HCT116 (cell line): ENCODE data around the gene GSK3A. TPM values are rescaled to one million over a fixed set of nuclear protein-coding genes. Genes with fewer than 3 reads are reported as not detected.

Source experiments
- ATAC-seq: fragments of 200-7000 bp; cut with Tn5 transposase; 2 replicates; pipeline ENCODE4 v1.9.1; 2020; ENCODE audit warnings: mild to moderate bottlenecking, moderate library complexity
- BruUV-seq: library from RNA; stranded (reverse); fragments of 400-500 nt; replicated peaks from 2 replicates; lab custom pipeline; 2021; lab: Mats Ljungman, UMichigan
- CTCF ChIA-PET: fragments of 300-600 bp; sonication (Branson Sonifier 250); formaldehyde crosslinking; loops from one replicate; lab custom pipeline; 2021; ENCODE audit warnings: antibody characterized with exemption; lab: Charles Lee
- POLR2A ChIA-PET: fragments of 300-600, 350-600 bp; sonication (Branson Sonifier 250); formaldehyde crosslinking; loops from one replicate; lab custom pipeline; 2021; ENCODE audit warnings: antibody characterized with exemption; lab: Charles Lee
- RAD21 ChIA-PET, 2 experiments: fragments of 300-600 bp; sonication (Branson Sonifier 250); formaldehyde crosslinking; loops; one replicate each; lab custom pipeline; 2023; ENCODE audit warnings: low total read pairs in 2 of 2; ENCODE audit not compliant: uncharacterized antibody in 2 of 2, unreplicated experiment in 2 of 2, low non-redundant PET in 1 of 2; lab: Charles Lee
- DNase-seq: peaks from one replicate; pipeline ENCODE4 v3.0.0-alpha.2; 2010; ENCODE audit warnings: low read depth, low spot score
- H2AFZ ChIP-seq: fragments of 200-600 bp; shearing (Covaris generic), sonication (generic); 2 replicates; pipeline ENCODE4 v1.6.1; 2017; ENCODE audit warnings: low read depth, mixed run types, mixed read lengths, antibody characterized with exemption, low read length; ENCODE audit not compliant: poor library complexity, severe bottlenecking
- H3K27ac ChIP-seq: 2 replicates; pipeline ENCODE4 v1.5.1; 2012; ENCODE audit warnings: low read depth, low read length
- H3K27me3 ChIP-seq: fragments of 200-600 bp; sonication (generic); 2 replicates; pipeline ENCODE4 v1.6.1; 2016; ENCODE audit warnings: mixed run types, low read length, mixed read lengths; ENCODE audit not compliant: insufficient read depth
- H3K36me3 ChIP-seq, 2 experiments: fragments of 200-500 bp in 1 of 2; fragments of 200-600 bp in 1 of 2; sonication (Bioruptor generic) in 1 of 2; sonication (generic) in 1 of 2; 2 replicates each; pipeline versions ENCODE4 v1.5.1 to v1.6.1; 2014 to 2016; ENCODE audit warnings: low read length in 2 of 2, inconsistent platforms in 1 of 2, mixed read lengths in 1 of 2, mixed run types in 1 of 2; ENCODE audit not compliant: insufficient read depth in 2 of 2, control insufficient read depth in 1 of 2
- H3K4me1 ChIP-seq, 2 experiments: fragments of 200-600 bp in 1 of 2; sonication (generic) in 1 of 2; 2 replicates each; pipeline versions ENCODE4 v1.5.1 to v1.6.1; 2012 to 2017; ENCODE audit warnings: low read length in 2 of 2, inconsistent platforms in 1 of 2, mild to moderate bottlenecking in 1 of 2, mixed read lengths in 1 of 2, mixed run types in 1 of 2, moderate library complexity in 1 of 2; ENCODE audit not compliant: insufficient read depth in 2 of 2, control insufficient read depth in 1 of 2
- H3K4me2 ChIP-seq: fragments of 200-600 bp; sonication (generic); 2 replicates; pipeline ENCODE4 v1.6.1; 2017; ENCODE audit warnings: mixed run types, low read length, mixed read lengths
- H3K4me3 ChIP-seq, 2 experiments: fragments of 200-600 bp in 1 of 2; sonication (generic) in 1 of 2; replicated peaks in 1 of 2; 2 replicates each; pipeline ENCODE4 v1.5.1; 2011 to 2016; ENCODE audit warnings: low read length in 2 of 2, control low read depth in 1 of 2, low read depth in 1 of 2, mild to moderate bottlenecking in 1 of 2, mixed read lengths in 1 of 2, mixed run types in 1 of 2
- H3K79me2 ChIP-seq: fragments of 200-600 bp; sonication (generic); 2 replicates; pipeline ENCODE4 v1.6.1; 2017; ENCODE audit warnings: mild to moderate bottlenecking, mixed run types, low read length, moderate library complexity, mixed read lengths; ENCODE audit not compliant: insufficient read depth
- H3K9ac ChIP-seq: fragments of 200-600 bp; sonication (generic); 2 replicates; pipeline ENCODE4 v1.6.1; 2016; ENCODE audit warnings: low read length, mixed read lengths
- H3K9me2 ChIP-seq: fragments of 200-600 bp; sonication (generic), shearing (Covaris generic); 2 replicates; pipeline ENCODE4 v1.6.1; 2017; ENCODE audit warnings: mixed run types, mild to moderate bottlenecking, moderate library complexity; ENCODE audit not compliant: insufficient read depth
- H3K9me3 ChIP-seq, 2 experiments: fragments of 200-500 bp in 1 of 2; fragments of 200-600 bp in 1 of 2; sonication (Bioruptor generic) in 1 of 2; sonication (generic) in 1 of 2; 2 replicates each; pipeline ENCODE4 v1.6.1; 2014 to 2017; ENCODE audit warnings: low read length in 2 of 2, mixed read lengths in 2 of 2, inconsistent platforms in 1 of 2, low read depth in 1 of 2, mild to moderate bottlenecking in 1 of 2, mixed run types in 1 of 2, moderate library complexity in 1 of 2; ENCODE audit not compliant: control insufficient read depth in 1 of 2, insufficient read depth in 1 of 2
- H4K20me1 ChIP-seq: fragments of 200-600 bp; sonication (generic), shearing (Covaris generic); 2 replicates; pipeline ENCODE4 v1.6.1; 2017; ENCODE audit warnings: mixed run types, mild to moderate bottlenecking, moderate library complexity; ENCODE audit not compliant: insufficient read depth
- ELF1 ChIP-seq: IDR thresholded peaks from 2 replicates; pipeline ENCODE4 v1.6.1; 2012; ENCODE audit warnings: low read depth, borderline replicate concordance
- MAX ChIP-seq: IDR thresholded peaks from 2 replicates; pipeline ENCODE4 v1.6.1; 2012
- POLR2AphosphoS5 ChIP-seq: IDR thresholded peaks from 2 replicates; pipeline ENCODE4 v1.6.1; 2011; ENCODE audit warnings: mild to moderate bottlenecking, low read depth, low read length, moderate library complexity
- TCF7L2 ChIP-seq: IDR thresholded peaks from 2 replicates; pipeline ENCODE4 v1.7.0; 2011; ENCODE audit warnings: borderline replicate concordance, inconsistent platforms; ENCODE audit not compliant: insufficient read depth, insufficient read length; ENCODE audit errors: extremely low read depth
- intact Hi-C: fragments of 100-400 bp; cut with micrococcal nuclease; formaldehyde crosslinking; loops from 2 replicates; pipeline ENCODE4 v1.10.0; 2022
- total RNA-seq: library from RNA; stranded (reverse); gene quantifications from one replicate; pipeline ENCODE4 v1.2.1, GENCODE V29; 2021; ENCODE audit not compliant: unreplicated experiment
- TF ChIP-seq, protein P1 (sequence below), 3 experiments: fragments of 200-600 bp in 1 of 3; sonication (generic) in 1 of 3; IDR thresholded peaks in 2 of 3; conservative IDR thresholded peaks in 1 of 3; 2 replicates each; pipeline ENCODE4 v1.5.1; 2012 to 2017; ENCODE audit warnings: low read depth in 2 of 3, low read length in 2 of 3, antibody characterized with exemption in 1 of 3, borderline replicate concordance in 1 of 3, control low read depth in 1 of 3, mild to moderate bottlenecking in 1 of 3, mixed read lengths in 1 of 3, mixed run types in 1 of 3, moderate library complexity in 1 of 3; ENCODE audit not compliant: insufficient read depth in 1 of 3

The GSK3A gene
- total RNA-seq, 1 experiment from 2014 or later = 57.2 TPM

GRCh38 chr19:42291435-42291810 is 49.0 kb upstream of the GSK3A start (continued):
- TF ChIP-seq, protein P1, sequence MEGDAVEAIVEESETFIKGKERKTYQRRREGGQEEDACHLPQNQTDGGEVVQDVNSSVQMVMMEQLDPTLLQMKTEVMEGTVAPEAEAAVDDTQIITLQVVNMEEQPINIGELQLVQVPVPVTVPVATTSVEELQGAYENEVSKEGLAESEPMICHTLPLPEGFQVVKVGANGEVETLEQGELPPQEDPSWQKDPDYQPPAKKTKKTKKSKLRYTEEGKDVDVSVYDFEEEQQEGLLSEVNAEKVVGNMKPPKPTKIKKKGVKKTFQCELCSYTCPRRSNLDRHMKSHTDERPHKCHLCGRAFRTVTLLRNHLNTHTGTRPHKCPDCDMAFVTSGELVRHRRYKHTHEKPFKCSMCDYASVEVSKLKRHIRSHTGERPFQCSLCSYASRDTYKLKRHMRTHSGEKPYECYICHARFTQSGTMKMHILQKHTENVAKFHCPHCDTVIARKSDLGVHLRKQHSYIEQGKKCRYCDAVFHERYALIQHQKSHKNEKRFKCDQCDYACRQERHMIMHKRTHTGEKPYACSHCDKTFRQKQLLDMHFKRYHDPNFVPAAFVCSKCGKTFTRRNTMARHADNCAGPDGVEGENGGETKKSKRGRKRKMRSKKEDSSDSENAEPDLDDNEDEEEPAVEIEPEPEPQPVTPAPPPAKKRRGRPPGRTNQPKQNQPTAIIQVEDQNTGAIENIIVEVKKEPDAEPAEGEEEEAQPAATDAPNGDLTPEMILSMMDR (IDR thresholded peaks at IDR 0.05 in 2 of 3, conservative IDR thresholded peaks at IDR 0.05 in 1 of 3; ENCODE audit: borderline replicate concordance in 1 of 3, insufficient read depth in 1 of 3, low read depth in 2 of 3, low read length in 2 of 3) = no peak
- no peak for TF ChIP-seq POLR2AphosphoS5
- TF ChIP-seq ELF1 = no peak

- no TSS peak for BruUV-seq
- DNase-seq = no peak
- ATAC-seq = peak; percentile 79
- H3K27ac ChIP-seq = peak overlapping the region; percentile 35; the same call in 1 of the 2 replicates
- H3K9ac ChIP-seq = no peak overlapping the region
- H3K9me2 ChIP-seq = no peaks in the 10 kb centered on the region
- no peak overlapping the region for H2AFZ ChIP-seq
- intact Hi-C loops = no loop called here
- ChIA-PET RAD21 (no interaction called here), CTCF (interaction anchor here (4.2 kb wide), 1 partner anchor 45 kb away, joined by 17 read pairs; no protein-coding TSS in a partner anchor), POLR2A (no interaction called here)
- no peaks in the 10 kb centered on the region for H4K20me1 ChIP-seq
- no peak overlapping the region for H3K4me3 ChIP-seq
- H3K79me2 ChIP-seq = peaks cover 5% of the 10 kb centered on the region; the same call in 1 of the 2 replicates
- no peaks in the 10 kb centered on the region for H3K27me3 ChIP-seq
- H3K9me3 ChIP-seq = no peaks in the 10 kb centered on the region
- no peak overlapping the region; the same call in 1 of the 2 replicates for H3K4me2 ChIP-seq
- peaks cover 18 to 21% of the 10 kb centered on the region in 2 experiments for H3K36me3 ChIP-seq
- TF ChIP-seq, protein P1 (IDR thresholded peaks at IDR 0.05 in 2 of 3, conservative IDR thresholded peaks at IDR 0.05 in 1 of 3; ENCODE audit: borderline replicate concordance in 1 of 3, insufficient read depth in 1 of 3, low read depth in 2 of 3, low read length in 2 of 3) = peak; percentile 78 to 91 (median 86)
- TF ChIP-seq TCF7L2 (no peak), MAX (no peak)
- peaks cover 6 to 27% of the 10 kb centered on the region in 2 experiments; a peak in 3 of 4 replicates for H3K4me1 ChIP-seq
Measured at GRCh38 chr19:42290523-42291434, 48.4 kb upstream of the GSK3A start.
